ENCODE data around the gene ITPRID2.

- TF ChIP-seq CTCF (conservative IDR thresholded peaks at IDR 0.05) (no peak), EZH2 (IDR thresholded peaks at IDR 0.05; ENCODE audit: low read depth) (no peak)
These were observed 55.7 kb downstream of the ITPRID2 start for GRCh38 chr2:181947273-181947672.

Measured in PC-9 (cell line).